Thymus (tissue), 11 donors: Measurements from ENCODE around the gene POM121. TPM values are rescaled to one million over a fixed set of nuclear protein-coding genes. Genes with fewer than 3 reads are reported as not detected.
A peak's percentile ranks its signal among the peaks of the same experiment; 100 is the strongest.
"Not testable (repeated sequence)": the region's sequence is repeated elsewhere in the genome, so short reads cannot be mapped to it uniquely, and the experiment has no call there.

Experiments used
- DNase-seq, 9 donors: peaks; one replicate each; pipeline ENCODE4 v3.0.0-alpha.2; 2013; ENCODE audit warnings: low spot score in 9 of 9, low read depth in 6 of 9, missing footprints in 1 of 9
- H3K27ac ChIP-seq, 2 donors: one replicate each; pipeline ENCODE4 v1.5.1; 2013; ENCODE audit warnings: control low read depth in 1 of 2, low read depth in 1 of 2, low read length in 1 of 2, mild to moderate bottlenecking in 1 of 2, moderate library complexity in 1 of 2
- H3K27me3 ChIP-seq, 2 donors: one replicate each; pipeline ENCODE4 v1.5.1; 2013; ENCODE audit warnings: low read length in 1 of 2; ENCODE audit not compliant: control insufficient read depth in 2 of 2, insufficient read depth in 1 of 2
- H3K36me3 ChIP-seq, 2 donors: one replicate each; pipeline ENCODE4 v1.5.1; 2013; ENCODE audit warnings: low read length in 1 of 2, mild to moderate bottlenecking in 1 of 2, moderate library complexity in 1 of 2; ENCODE audit not compliant: control insufficient read depth in 2 of 2, insufficient read depth in 2 of 2
- H3K4me1 ChIP-seq, 2 donors: one replicate each; pipeline ENCODE4 v1.5.1; 2013; ENCODE audit warnings: low read length in 2 of 2; ENCODE audit not compliant: control insufficient read depth in 2 of 2, insufficient read depth in 2 of 2
- H3K4me3 ChIP-seq, 2 donors: one replicate each; pipeline ENCODE4 v1.5.1; 2013; ENCODE audit warnings: low read length in 2 of 2, control low read depth in 1 of 2, mild to moderate bottlenecking in 1 of 2
- H3K9me3 ChIP-seq, 2 donors: one replicate each; pipeline ENCODE4 v1.5.1; 2013; ENCODE audit warnings: low read length in 1 of 2, mild to moderate bottlenecking in 1 of 2; ENCODE audit not compliant: control insufficient read depth in 2 of 2, insufficient read depth in 1 of 2
- WGBS: extraction: QIAGEN DNeasy Blood & Tissue Kit; methylation state at CpG from one replicate; pipeline ENCODE4 v1.1.7; 2013; 5-methylcytosine and 5-hydroxymethylcytosine counted together
- polyA plus RNA-seq: library from polyadenylated mRNA; stranded (reverse); fragments of 200-250 nt; gene quantifications from one replicate; pipeline ENCODE4 v1.2.3, GENCODE V29; 2013
- total RNA-seq: library from RNA; stranded (reverse); fragments of 120-200 nt; gene quantifications from one replicate; pipeline ENCODE4 v1.2.4, GENCODE V29; 2013
- donor health status: healthy.

The POM121 gene
- total and polyA plus RNA-seq, 2 donors = 3.9 to 14.4 TPM

GRCh38 chr7:72914756-72915525, 10.0 kb upstream of the POM121 start:
- WGBS = 79% methylated on average over 9 of the region's 9 CpGs
- H3K9me3 ChIP-seq, H3K4me3 ChIP-seq, H3K27ac ChIP-seq, H3K27me3 ChIP-seq, H3K4me1 ChIP-seq: not testable (repeated sequence)
- peaks cover 14 to 22% of the 10 kb centered on the region in 2 donors for H3K36me3 ChIP-seq
- DNase-seq = peak in 4 of 9 donors; percentile 17 to 46 (median 29)

- peaks cover 3 to 12% of the 10 kb centered on the region in 2 donors for H3K36me3 ChIP-seq
- H3K4me1 ChIP-seq = peaks cover under 1 to 4% of the 10 kb centered on the region in 2 donors
- H3K4me3 ChIP-seq = no peak overlapping the region
- DNase-seq = no peak
- H3K9me3 ChIP-seq = no peaks in the 10 kb centered on the region
- WGBS = 97% methylated on average over 4 of the region's 4 CpGs
- H3K27ac ChIP-seq = no peak overlapping the region
- H3K27me3 ChIP-seq = no peaks in the 10 kb centered on the region
Measured at GRCh38 chr7:72919256-72919775, 5.6 kb upstream of the POM121 start.

GRCh38 chr7:72924386-72924732, 536 bp upstream of the POM121 start:
- no peaks in the 10 kb centered on the region for H3K27me3 ChIP-seq
- H3K27ac ChIP-seq = peak overlapping the region; percentile 85 to 95
- peak overlapping the region; percentile 62 to 95 for H3K4me3 ChIP-seq
- no peak for DNase-seq
- under 1% methylated on average over 5 of the region's 5 CpGs for WGBS
- H3K36me3 ChIP-seq = peaks cover 23 to 34% of the 10 kb centered on the region in 2 donors
- H3K9me3 ChIP-seq = no peaks in the 10 kb centered on the region
- H3K4me1 ChIP-seq = peaks cover 10 to 11% of the 10 kb centered on the region in 2 donors

- WGBS = 2% methylated on average over 35 of the region's 35 CpGs
- H3K4me1 ChIP-seq = peaks cover 10 to 11% of the 10 kb centered on the region in 2 donors
- no peaks in the 10 kb centered on the region for H3K9me3 ChIP-seq
- peak in 2 of 9 donors; percentile 6 to 17 for DNase-seq
- peaks cover 30 to 43% of the 10 kb centered on the region in 2 donors for H3K36me3 ChIP-seq
- peak overlapping the region; percentile 77 to 85 for H3K27ac ChIP-seq
- H3K27me3 ChIP-seq = no peaks in the 10 kb centered on the region
- H3K4me3 ChIP-seq = peak overlapping the region; percentile 62 to 95
Measured at GRCh38 chr7:72925546-72926120, 738 bp downstream of the POM121 start.

- H3K27me3 ChIP-seq, H3K9me3 ChIP-seq, H3K27ac ChIP-seq, H3K4me3 ChIP-seq, DNase-seq: not testable (repeated sequence)
- Histone ChIP-seq H3K4me1 (peaks cover 10 to 11% of the 10 kb centered on the region in 2 donors), H3K36me3 (peaks cover 34 to 51% of the 10 kb centered on the region in 2 donors)
- WGBS = over 99% methylated on average over 6 of the region's 6 CpGs
Measured at GRCh38 chr7:72927791-72928190, 2.9 kb downstream of the POM121 start.

- not testable (repeated sequence) for DNase-seq, H3K27ac ChIP-seq, H3K27me3 ChIP-seq, H3K4me3 ChIP-seq, H3K9me3 ChIP-seq
- WGBS = 96% methylated on average over 6 of the region's 6 CpGs
- Histone ChIP-seq H3K36me3 (peaks cover 34 to 51% of the 10 kb centered on the region in 2 donors), H3K4me1 (peaks cover 10 to 11% of the 10 kb centered on the region in 2 donors)
Measured at GRCh38 chr7:72928216-72928615, 3.3 kb downstream of the POM121 start.

GRCh38 chr7:72942022-72942705, 17.3 kb downstream of the POM121 start:
- 88% methylated on average over 6 of the region's 20 CpGs for WGBS
- not testable (repeated sequence) for H3K4me1 ChIP-seq, H3K4me3 ChIP-seq, H3K27me3 ChIP-seq, H3K27ac ChIP-seq, DNase-seq, H3K9me3 ChIP-seq
- H3K36me3 ChIP-seq = peaks cover 17 to 20% of the 10 kb centered on the region in 2 donors

GRCh38 chr7:72942956-72943355, 18.1 kb downstream of the POM121 start:
- H3K4me1 ChIP-seq, H3K9me3 ChIP-seq, DNase-seq, H3K27me3 ChIP-seq, H3K4me3 ChIP-seq, H3K27ac ChIP-seq: not testable (repeated sequence)
- WGBS = 98% methylated on average over 25 of the region's 25 CpGs
- H3K36me3 ChIP-seq = peaks cover 14 to 20% of the 10 kb centered on the region in 2 donors

GRCh38 chr7:72944937-72945336, 20.0 kb downstream of the POM121 start:
- not testable (repeated sequence) for DNase-seq
- peaks cover 10 to 17% of the 10 kb centered on the region in 2 donors for H3K36me3 ChIP-seq
- 92% methylated on average over 10 of the region's 15 CpGs for WGBS

More at GRCh38 chr7:72944937-72945336, 20.0 kb downstream of the POM121 start:
- H3K4me1 ChIP-seq, H3K27ac ChIP-seq, H3K27me3 ChIP-seq, H3K4me3 ChIP-seq, H3K9me3 ChIP-seq: not testable (repeated sequence)
